ENCODE data around the gene RBM4.

DNA sequence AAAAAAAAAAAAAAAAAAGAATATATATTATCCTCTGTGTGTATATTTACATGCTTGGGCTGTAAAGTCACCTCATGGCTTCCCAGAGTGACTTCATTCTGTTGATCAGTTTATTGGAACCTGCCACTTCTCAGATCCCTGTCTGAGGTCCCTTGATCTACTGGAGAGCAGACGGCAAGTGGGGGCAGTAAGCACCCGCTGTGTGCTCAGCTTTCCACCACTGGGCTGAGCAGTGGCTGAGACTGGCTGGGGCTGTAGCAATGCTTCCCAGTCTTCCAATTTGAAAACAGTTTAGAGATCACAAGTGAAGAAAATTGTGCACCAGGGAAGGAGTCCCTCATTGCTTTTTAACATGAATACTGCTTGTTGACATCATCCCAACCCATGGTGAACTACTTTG lies 46.1 kb downstream of the RBM4 start:
- TF ChIP-seq, protein P1, sequence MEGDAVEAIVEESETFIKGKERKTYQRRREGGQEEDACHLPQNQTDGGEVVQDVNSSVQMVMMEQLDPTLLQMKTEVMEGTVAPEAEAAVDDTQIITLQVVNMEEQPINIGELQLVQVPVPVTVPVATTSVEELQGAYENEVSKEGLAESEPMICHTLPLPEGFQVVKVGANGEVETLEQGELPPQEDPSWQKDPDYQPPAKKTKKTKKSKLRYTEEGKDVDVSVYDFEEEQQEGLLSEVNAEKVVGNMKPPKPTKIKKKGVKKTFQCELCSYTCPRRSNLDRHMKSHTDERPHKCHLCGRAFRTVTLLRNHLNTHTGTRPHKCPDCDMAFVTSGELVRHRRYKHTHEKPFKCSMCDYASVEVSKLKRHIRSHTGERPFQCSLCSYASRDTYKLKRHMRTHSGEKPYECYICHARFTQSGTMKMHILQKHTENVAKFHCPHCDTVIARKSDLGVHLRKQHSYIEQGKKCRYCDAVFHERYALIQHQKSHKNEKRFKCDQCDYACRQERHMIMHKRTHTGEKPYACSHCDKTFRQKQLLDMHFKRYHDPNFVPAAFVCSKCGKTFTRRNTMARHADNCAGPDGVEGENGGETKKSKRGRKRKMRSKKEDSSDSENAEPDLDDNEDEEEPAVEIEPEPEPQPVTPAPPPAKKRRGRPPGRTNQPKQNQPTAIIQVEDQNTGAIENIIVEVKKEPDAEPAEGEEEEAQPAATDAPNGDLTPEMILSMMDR (IDR thresholded peaks at IDR 0.05; ENCODE audit: insufficient read depth, low read depth, low read length), result no peak
- no peak for TF ChIP-seq EZH2 (IDR thresholded peaks at IDR 0.05; ENCODE audit: insufficient read depth, low read length)
